Measurements from ENCODE around the gene ZNF714. TPM values are rescaled to one million over a fixed set of nuclear protein-coding genes. Genes with fewer than 3 reads are reported as not detected.

Gene ZNF714
- polyA plus RNA-seq, 1 donor (not counting 4 experiments of a cell fraction or from before 2014, with no cell fraction given) = 8.8 TPM

GRCh38 chr19:21130097-21130775 is 48.2 kb downstream of the ZNF714 start:
- Histone ChIP-seq H3K4me2 (ENCODE audit: control insufficient read depth, extremely low read depth, insufficient read depth, low read depth, low read length) (no peak overlapping the region), H3K79me2 (ENCODE audit: control insufficient read depth, insufficient read depth, low read length) (no peaks in the 10 kb centered on the region), H3K36me3 (ENCODE audit: control insufficient read depth in 2 of 2, extremely low read depth in 1 of 2, insufficient read depth in 2 of 2, low read length in 2 of 2) (no peaks in the 10 kb centered on the region), H4K20me1 (ENCODE audit: control insufficient read depth, extremely low read depth, insufficient read depth, low read length) (no peaks in the 10 kb centered on the region), H3K27me3 (ENCODE audit: control insufficient read depth, extremely low read depth, insufficient read depth, low read length) (no peaks in the 10 kb centered on the region), H2AFZ (ENCODE audit: control insufficient read depth, low read length) (no peak overlapping the region), H3K27ac (ENCODE audit: control insufficient read depth, insufficient read depth, low read length) (no peak overlapping the region), H3K9me3 (ENCODE audit: control insufficient read depth, low read depth, low read length) (no peaks in the 10 kb centered on the region), H3K4me3 (ENCODE audit: control insufficient read depth in 2 of 3, extremely low read depth in 1 of 3, insufficient read depth in 2 of 3, low read depth in 1 of 3, low read length in 3 of 3) (no peak overlapping the region), H3K9ac (ENCODE audit: control insufficient read depth, extremely low read depth, insufficient read depth, low read length) (no peak overlapping the region), H3K4me1 (ENCODE audit: control insufficient read depth, extremely low read depth, insufficient read depth, low read length) (no peaks in the 10 kb centered on the region), H3K9me1 (ENCODE audit: control insufficient read depth, extremely low read depth, insufficient read depth, low read length) (no peaks in the 10 kb centered on the region)
- DNase-seq (ENCODE audit: low read depth, low spot score) (no peak), FAIRE-seq (no peak)
- no peak for TF ChIP-seq EZH2 (IDR thresholded peaks at IDR 0.05; ENCODE audit: low read length)
- dilution Hi-C loops (cut with MboI; ENCODE audit: extremely low pct_ligation_motif_present, low sequenced_read_pairs) = no loop called here

GRCh38 chr19:21133633-21134032 is 51.6 kb downstream of the ZNF714 start:
- no peaks in the 10 kb centered on the region for H3K4me1 ChIP-seq (ENCODE audit: control insufficient read depth, extremely low read depth, insufficient read depth, low read length)
- H3K79me2 ChIP-seq (ENCODE audit: control insufficient read depth, insufficient read depth, low read length) = no peaks in the 10 kb centered on the region
- no peaks in the 10 kb centered on the region for H3K9me1 ChIP-seq (ENCODE audit: control insufficient read depth, extremely low read depth, insufficient read depth, low read length)
- FAIRE-seq = no peak
- no peak overlapping the region for H3K27ac ChIP-seq (ENCODE audit: control insufficient read depth, insufficient read depth, low read length)
- H2AFZ ChIP-seq (ENCODE audit: control insufficient read depth, low read length) = no peak overlapping the region
- H4K20me1 ChIP-seq (ENCODE audit: control insufficient read depth, extremely low read depth, insufficient read depth, low read length) = no peaks in the 10 kb centered on the region
- no peak overlapping the region for H3K4me2 ChIP-seq (ENCODE audit: control insufficient read depth, extremely low read depth, insufficient read depth, low read depth, low read length)
- dilution Hi-C loops (cut with MboI; ENCODE audit: extremely low pct_ligation_motif_present, low sequenced_read_pairs) = no loop called here
- H3K9ac ChIP-seq (ENCODE audit: control insufficient read depth, extremely low read depth, insufficient read depth, low read length) = no peak overlapping the region
- no peaks in the 10 kb centered on the region for H3K27me3 ChIP-seq (ENCODE audit: control insufficient read depth, extremely low read depth, insufficient read depth, low read length)
- H3K9me3 ChIP-seq (ENCODE audit: control insufficient read depth, low read depth, low read length) = no peaks in the 10 kb centered on the region
- no peak for DNase-seq (ENCODE audit: low read depth, low spot score)
- no peak for TF ChIP-seq CTCF (optimal IDR thresholded peaks at IDR 0.05 in 1 of 3, IDR thresholded peaks at IDR 0.05 in 1 of 3, conservative IDR thresholded peaks at IDR 0.05 in 1 of 3; ENCODE audit: extremely low read depth in 1 of 3, insufficient read depth in 2 of 3, low read length in 3 of 3)
- TF ChIP-seq EZH2 (IDR thresholded peaks at IDR 0.05; ENCODE audit: low read length) = no peak
- H3K4me3 ChIP-seq (ENCODE audit: control insufficient read depth in 2 of 3, extremely low read depth in 1 of 3, insufficient read depth in 2 of 3, low read depth in 1 of 3, low read length in 3 of 3) = no peak overlapping the region
- H3K36me3 ChIP-seq (ENCODE audit: control insufficient read depth in 2 of 2, extremely low read depth in 1 of 2, insufficient read depth in 2 of 2, low read length in 2 of 2) = no peaks in the 10 kb centered on the region

GRCh38 chr19:21134934-21135366 is 52.9 kb downstream of the ZNF714 start:
- no peak overlapping the region for H3K4me2 ChIP-seq (ENCODE audit: control insufficient read depth, extremely low read depth, insufficient read depth, low read depth, low read length)
- H2AFZ ChIP-seq (ENCODE audit: control insufficient read depth, low read length) = no peak overlapping the region
- H3K27ac ChIP-seq (ENCODE audit: control insufficient read depth, insufficient read depth, low read length) = no peak overlapping the region
- H3K9ac ChIP-seq (ENCODE audit: control insufficient read depth, extremely low read depth, insufficient read depth, low read length) = no peak overlapping the region
- H3K79me2 ChIP-seq (ENCODE audit: control insufficient read depth, insufficient read depth, low read length) = no peaks in the 10 kb centered on the region
- no peaks in the 10 kb centered on the region for H4K20me1 ChIP-seq (ENCODE audit: control insufficient read depth, extremely low read depth, insufficient read depth, low read length)
- dilution Hi-C loops (cut with MboI; ENCODE audit: extremely low pct_ligation_motif_present, low sequenced_read_pairs) = no loop called here
- no peaks in the 10 kb centered on the region for H3K4me1 ChIP-seq (ENCODE audit: control insufficient read depth, extremely low read depth, insufficient read depth, low read length)
- no peak for FAIRE-seq
- H3K27me3 ChIP-seq (ENCODE audit: control insufficient read depth, extremely low read depth, insufficient read depth, low read length) = no peaks in the 10 kb centered on the region
- no peak overlapping the region for H3K4me3 ChIP-seq (ENCODE audit: control insufficient read depth in 2 of 3, extremely low read depth in 1 of 3, insufficient read depth in 2 of 3, low read depth in 1 of 3, low read length in 3 of 3)
- H3K9me1 ChIP-seq (ENCODE audit: control insufficient read depth, extremely low read depth, insufficient read depth, low read length) = no peaks in the 10 kb centered on the region
- no peaks in the 10 kb centered on the region for H3K9me3 ChIP-seq (ENCODE audit: control insufficient read depth, low read depth, low read length)
- no peak for DNase-seq (ENCODE audit: low read depth, low spot score)
- TF ChIP-seq CTCF (optimal IDR thresholded peaks at IDR 0.05 in 1 of 3, IDR thresholded peaks at IDR 0.05 in 1 of 3, conservative IDR thresholded peaks at IDR 0.05 in 1 of 3; ENCODE audit: extremely low read depth in 1 of 3, insufficient read depth in 2 of 3, low read length in 3 of 3) = no peak
- no peak for TF ChIP-seq EZH2 (IDR thresholded peaks at IDR 0.05; ENCODE audit: low read length)
- H3K36me3 ChIP-seq (ENCODE audit: control insufficient read depth in 2 of 2, extremely low read depth in 1 of 2, insufficient read depth in 2 of 2, low read length in 2 of 2) = no peaks in the 10 kb centered on the region

Measured in keratinocyte (primary cell).